HG02973 (cell line): ENCODE measurements around the gene PCDHA5.
"Not testable (repeated sequence)": the region's sequence is repeated elsewhere in the genome, so short reads cannot be mapped to it uniquely, and the experiment has no call there.

Experiments
- ATAC-seq: cut with Tn5 transposase; IDR thresholded peaks from one replicate; pipeline ENCODE4 v1.9.1; 2021; ENCODE audit warnings: moderate library complexity; ENCODE audit not compliant: unreplicated experiment

PCDHA5 gene

GRCh38 chr5:140821375-140822280, at the start of gene PCDHA5:
TSS of gene PCDHA5 (plus strand) at chr5:140821613.
- no peak for ATAC-seq

- ATAC-seq = no peak
These were observed 40.9 kb upstream of the PCDHA5 start for GRCh38 chr5:140780512-140780911.

GRCh38 chr5:140785905-140786686, 35.3 kb upstream of the PCDHA5 start, which contains the start of gene PCDHA1:
TSS of gene PCDHA1 (plus strand) at chr5:140786140.
- ATAC-seq = no peak

- ATAC-seq = not testable (repeated sequence)
These were observed 34.0 kb upstream of the PCDHA5 start for GRCh38 chr5:140787422-140787821.

- ATAC-seq = not testable (repeated sequence)
These were observed 33.4 kb upstream of the PCDHA5 start for GRCh38 chr5:140787849-140788504.

GRCh38 chr5:140791089-140791488, 30.3 kb upstream of the PCDHA5 start:
- no peak for ATAC-seq

- ATAC-seq = no peak
These were observed 26.7 kb upstream of the PCDHA5 start, which contains the start of gene PCDHA2 for GRCh38 chr5:140794595-140795258. TSS of gene PCDHA2 (plus strand) at chr5:140794852.

GRCh38 chr5:140795259-140795641, 26.2 kb upstream of the PCDHA5 start:
- ATAC-seq = no peak

GRCh38 chr5:140796072-140796717, 25.2 kb upstream of the PCDHA5 start:
- not testable (repeated sequence) for ATAC-seq

- ATAC-seq = no peak
These were observed 24.7 kb upstream of the PCDHA5 start for GRCh38 chr5:140796718-140797095.

GRCh38 chr5:140800816-140801493, 20.5 kb upstream of the PCDHA5 start, which contains the start of gene PCDHA3:
TSS of gene PCDHA3 (plus strand) at chr5:140801057.
- no peak for ATAC-seq

- no peak for ATAC-seq
These were observed 19.9 kb upstream of the PCDHA5 start for GRCh38 chr5:140801494-140801841.

GRCh38 chr5:140802381-140802780, 19.0 kb upstream of the PCDHA5 start:
- ATAC-seq = not testable (repeated sequence)

- no peak for ATAC-seq
These were observed 18.6 kb upstream of the PCDHA5 start for GRCh38 chr5:140802781-140803271.

GRCh38 chr5:140806834-140807775, 14.3 kb upstream of the PCDHA5 start, which contains the start of gene PCDHA4:
TSS of gene PCDHA4 (plus strand) at chr5:140807068.
- ATAC-seq = no peak

GRCh38 chr5:140808241-140808888, 13.0 kb upstream of the PCDHA5 start:
- not testable (repeated sequence) for ATAC-seq

- no peak for ATAC-seq
These were observed 12.5 kb upstream of the PCDHA5 start for GRCh38 chr5:140808889-140809291.

- ATAC-seq = no peak
These were observed 842 bp downstream of the PCDHA5 start for GRCh38 chr5:140822281-140822629.
